Measurements from ENCODE around the gene PFAS. TPM values are rescaled to one million over a fixed set of nuclear protein-coding genes. Genes with fewer than 3 reads are reported as not detected.

Gene PFAS
- total RNA-seq, 4 donors from 2014 or later = 7.4 to 63.5 (median 14.0) TPM

DNA sequence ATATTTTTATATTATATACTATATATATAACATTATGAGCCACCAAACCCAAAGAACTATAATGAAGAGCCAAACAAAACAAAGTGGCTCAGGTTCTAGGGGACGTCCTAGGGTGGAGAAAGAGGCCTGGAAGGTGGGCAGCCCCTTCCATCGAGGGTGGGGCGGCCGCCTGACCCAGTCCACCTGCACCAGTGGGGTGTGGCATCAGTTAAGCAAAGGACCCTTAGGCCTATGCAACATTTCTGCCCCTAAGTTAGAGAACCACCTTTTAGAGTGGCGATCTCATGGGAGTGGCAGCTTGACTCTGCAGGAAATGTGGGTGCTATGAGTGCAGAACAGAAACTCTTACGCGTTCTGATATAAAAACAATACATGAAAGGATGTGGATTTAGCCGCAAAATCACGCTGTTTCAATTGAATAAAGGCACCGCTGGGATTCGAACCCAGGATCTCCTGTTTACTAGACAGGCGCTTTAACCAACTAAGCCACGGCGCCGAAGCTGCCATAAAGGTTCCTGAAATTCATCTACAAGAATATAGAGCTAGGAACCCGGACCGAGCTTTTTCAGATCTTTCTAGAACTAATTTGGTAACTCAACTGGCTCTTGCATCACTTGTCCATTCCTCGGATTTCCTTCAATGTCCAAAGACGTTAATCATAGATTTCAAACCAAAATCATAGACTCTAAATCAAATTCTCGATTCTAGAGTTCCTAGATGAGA, 23.1 kb upstream of the PFAS start:
- peaks cover 0 to 38% (median 0%) of the 10 kb centered on the region in 3 donors for H3K36me3 ChIP-seq
- TF ChIP-seq POLR2A (IDR thresholded peaks at IDR 0.05) = no peak
- TF ChIP-seq, protein P1, sequence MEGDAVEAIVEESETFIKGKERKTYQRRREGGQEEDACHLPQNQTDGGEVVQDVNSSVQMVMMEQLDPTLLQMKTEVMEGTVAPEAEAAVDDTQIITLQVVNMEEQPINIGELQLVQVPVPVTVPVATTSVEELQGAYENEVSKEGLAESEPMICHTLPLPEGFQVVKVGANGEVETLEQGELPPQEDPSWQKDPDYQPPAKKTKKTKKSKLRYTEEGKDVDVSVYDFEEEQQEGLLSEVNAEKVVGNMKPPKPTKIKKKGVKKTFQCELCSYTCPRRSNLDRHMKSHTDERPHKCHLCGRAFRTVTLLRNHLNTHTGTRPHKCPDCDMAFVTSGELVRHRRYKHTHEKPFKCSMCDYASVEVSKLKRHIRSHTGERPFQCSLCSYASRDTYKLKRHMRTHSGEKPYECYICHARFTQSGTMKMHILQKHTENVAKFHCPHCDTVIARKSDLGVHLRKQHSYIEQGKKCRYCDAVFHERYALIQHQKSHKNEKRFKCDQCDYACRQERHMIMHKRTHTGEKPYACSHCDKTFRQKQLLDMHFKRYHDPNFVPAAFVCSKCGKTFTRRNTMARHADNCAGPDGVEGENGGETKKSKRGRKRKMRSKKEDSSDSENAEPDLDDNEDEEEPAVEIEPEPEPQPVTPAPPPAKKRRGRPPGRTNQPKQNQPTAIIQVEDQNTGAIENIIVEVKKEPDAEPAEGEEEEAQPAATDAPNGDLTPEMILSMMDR (IDR thresholded peaks at IDR 0.05) = no peak
- peak in 2 of 3 donors; percentile 51 to 72 for DNase-seq
- H3K4me3 ChIP-seq = peak overlapping the region in 2 of 4 donors; percentile 22 to 37
- H3K27me3 ChIP-seq = no peaks in the 10 kb centered on the region
- no peaks in the 10 kb centered on the region for H3K9me3 ChIP-seq
- H3K27ac ChIP-seq = peak overlapping the region; percentile 37 to 68 (median 54)
- H3K4me1 ChIP-seq = peaks cover 3 to 15% (median 4%) of the 10 kb centered on the region in 4 donors

GRCh38 chr17:8226536-8227237, 22.4 kb upstream of the PFAS start:
- peaks cover 3 to 15% (median 4%) of the 10 kb centered on the region in 4 donors for H3K4me1 ChIP-seq
- H3K4me3 ChIP-seq = peak overlapping the region; percentile 17 to 37 (median 20)
- peak; percentile 35 to 82 (median 70) for DNase-seq
- H3K36me3 ChIP-seq = peaks cover 0 to 45% (median 0%) of the 10 kb centered on the region in 3 donors
- peak overlapping the region; percentile 37 to 68 (median 54) for H3K27ac ChIP-seq
- H3K27me3 ChIP-seq = no peaks in the 10 kb centered on the region
- TF ChIP-seq, protein P1 (IDR thresholded peaks at IDR 0.05) = no peak
- TF ChIP-seq POLR2A (IDR thresholded peaks at IDR 0.05) = peak in 1 of 2 donors; percentile 46
- H3K9me3 ChIP-seq = no peaks in the 10 kb centered on the region

DNA sequence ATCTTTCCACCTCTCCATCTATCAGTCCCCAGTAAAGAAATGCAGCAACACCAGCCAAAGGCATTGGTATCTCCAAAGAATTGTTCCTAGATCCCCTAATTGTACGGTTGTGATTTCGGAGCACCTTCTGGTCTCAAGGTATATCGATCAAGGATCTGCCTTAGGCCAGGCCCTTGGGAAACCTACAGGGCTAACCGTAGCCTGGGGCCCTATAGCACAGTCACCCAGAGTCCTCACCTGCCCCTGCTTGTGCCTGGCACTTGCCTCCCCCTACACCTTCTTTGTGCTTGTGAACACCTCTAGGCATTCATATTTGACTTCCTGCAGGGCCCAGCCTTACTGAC, 21.9 kb upstream of the PFAS start:
- H3K27me3 ChIP-seq = no peaks in the 10 kb centered on the region
- no peaks in the 10 kb centered on the region for H3K9me3 ChIP-seq
- DNase-seq = no peak
- peaks cover 0 to 51% (median 0%) of the 10 kb centered on the region in 3 donors for H3K36me3 ChIP-seq
- TF ChIP-seq POLR2A (IDR thresholded peaks at IDR 0.05) = no peak
- TF ChIP-seq, protein P1 (IDR thresholded peaks at IDR 0.05) = no peak
- peak overlapping the region in 3 of 4 donors; percentile 17 to 37 (median 22) for H3K4me3 ChIP-seq
- peaks cover 3 to 15% (median 4%) of the 10 kb centered on the region in 4 donors for H3K4me1 ChIP-seq
- peak overlapping the region; percentile 37 to 68 (median 54) for H3K27ac ChIP-seq

DNA sequence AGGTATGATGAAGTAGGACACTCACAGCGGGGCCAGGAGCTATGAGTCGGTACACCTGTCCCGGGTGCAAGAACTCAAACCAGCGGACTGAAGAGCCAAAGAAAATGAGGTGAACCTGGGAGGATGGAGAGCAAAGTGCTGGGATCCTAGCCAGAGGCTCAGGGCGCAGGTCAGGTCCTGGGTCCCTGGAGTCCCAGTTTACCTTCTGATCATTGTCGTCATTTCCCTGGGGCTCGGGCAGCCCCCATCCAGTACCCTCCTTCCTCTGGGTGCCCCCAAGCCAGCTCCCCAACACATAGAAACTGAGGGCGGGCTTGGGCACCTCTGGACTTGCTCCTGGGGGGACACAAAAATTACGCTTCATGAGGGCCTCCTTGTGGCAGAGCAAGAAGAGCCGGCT, 17.4 kb upstream of the PFAS start:
- Histone ChIP-seq H3K36me3 (peaks cover 0 to 96% (median 0%) of the 10 kb centered on the region in 3 donors), H3K9me3 (no peaks in the 10 kb centered on the region), H3K4me1 (peaks cover 0 to 6% (median 0%) of the 10 kb centered on the region in 4 donors), H3K4me3 (no peak overlapping the region), H3K27ac (no peak overlapping the region), H3K27me3 (no peaks in the 10 kb centered on the region)
- no peak for TF ChIP-seq POLR2A (IDR thresholded peaks at IDR 0.05)
- TF ChIP-seq, protein P1 (IDR thresholded peaks at IDR 0.05) = no peak
- no peak for DNase-seq

DNA sequence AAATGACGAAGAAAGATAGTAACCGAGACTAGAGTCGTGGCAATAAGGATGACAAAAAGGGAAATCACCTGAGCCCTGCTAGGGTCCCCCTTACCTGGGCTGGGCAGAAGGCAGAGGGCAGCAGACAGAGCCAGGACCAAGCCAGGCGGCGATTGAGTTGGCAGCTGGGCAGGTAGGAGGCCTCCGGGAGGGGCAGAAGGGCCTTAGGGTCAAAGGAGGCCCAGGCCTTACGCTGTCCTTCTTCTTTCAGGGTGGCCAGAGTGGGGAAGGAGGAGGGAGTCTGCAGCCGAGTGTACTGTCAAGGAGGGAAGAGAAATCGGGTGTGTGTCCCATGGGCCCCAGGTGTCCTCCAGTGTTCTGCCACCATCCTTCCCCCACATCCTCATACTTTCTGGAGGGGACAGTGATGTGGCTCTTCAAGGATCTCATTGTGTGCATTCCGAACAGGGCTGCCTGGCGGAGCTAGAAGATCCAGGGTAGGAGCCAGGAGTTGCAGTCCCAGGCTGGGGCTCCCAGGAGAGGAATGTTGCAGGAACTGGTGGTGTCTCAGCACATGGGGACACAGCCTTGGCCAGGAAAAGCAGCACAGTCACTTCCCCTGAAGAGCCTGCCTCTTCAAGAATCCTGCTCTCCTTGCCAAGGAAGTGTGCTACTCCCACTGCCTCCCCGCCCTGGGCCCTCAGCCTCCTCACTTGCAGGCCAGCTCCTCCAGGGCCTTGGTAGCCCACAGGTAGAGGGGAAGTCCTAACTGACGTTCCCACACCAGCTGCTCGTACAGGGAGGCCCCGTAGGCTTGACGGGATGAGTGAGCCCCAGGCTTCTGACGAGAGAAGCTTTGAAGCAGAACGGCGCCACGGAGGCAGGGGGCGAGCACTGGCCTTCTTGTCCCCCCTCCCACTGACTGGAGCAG, 14.5 kb upstream of the PFAS start:
- H3K4me1 ChIP-seq = no peaks in the 10 kb centered on the region
- TF ChIP-seq, protein P1 (IDR thresholded peaks at IDR 0.05) = no peak
- TF ChIP-seq POLR2A (IDR thresholded peaks at IDR 0.05) = no peak
- no peaks in the 10 kb centered on the region for H3K27me3 ChIP-seq
- no peak for DNase-seq
- no peaks in the 10 kb centered on the region for H3K9me3 ChIP-seq
- no peak overlapping the region for H3K27ac ChIP-seq
- peaks cover 0 to 95% (median 0%) of the 10 kb centered on the region in 3 donors for H3K36me3 ChIP-seq
- no peak overlapping the region for H3K4me3 ChIP-seq

All from Peyer's patch (tissue), 4 donors.